Hindlimb muscle (tissue), 1 donor: ENCODE results near the gene SLC9A9. TPM values are rescaled to one million over a fixed set of nuclear protein-coding genes. Genes with fewer than 3 reads are reported as not detected.
A peak's percentile ranks its signal among the peaks of the same experiment; 100 is the strongest.
"Not testable (repeated sequence)": the region's sequence is repeated elsewhere in the genome, so short reads cannot be mapped to it uniquely, and the experiment has no call there.

Experiments used
- DNase-seq: peaks from one replicate; pipeline ENCODE4 v3.0.0-alpha.2; 2013
- polyA plus RNA-seq: library from polyadenylated mRNA; unstranded; fragments of 120-200 nt; gene quantifications from one replicate; pipeline ENCODE4 v1.2.1, GENCODE V29; 2013; ENCODE audit not compliant: insufficient read length

The SLC9A9 gene
- polyA plus RNA-seq, 1 donor: 14.0 TPM

DNA sequence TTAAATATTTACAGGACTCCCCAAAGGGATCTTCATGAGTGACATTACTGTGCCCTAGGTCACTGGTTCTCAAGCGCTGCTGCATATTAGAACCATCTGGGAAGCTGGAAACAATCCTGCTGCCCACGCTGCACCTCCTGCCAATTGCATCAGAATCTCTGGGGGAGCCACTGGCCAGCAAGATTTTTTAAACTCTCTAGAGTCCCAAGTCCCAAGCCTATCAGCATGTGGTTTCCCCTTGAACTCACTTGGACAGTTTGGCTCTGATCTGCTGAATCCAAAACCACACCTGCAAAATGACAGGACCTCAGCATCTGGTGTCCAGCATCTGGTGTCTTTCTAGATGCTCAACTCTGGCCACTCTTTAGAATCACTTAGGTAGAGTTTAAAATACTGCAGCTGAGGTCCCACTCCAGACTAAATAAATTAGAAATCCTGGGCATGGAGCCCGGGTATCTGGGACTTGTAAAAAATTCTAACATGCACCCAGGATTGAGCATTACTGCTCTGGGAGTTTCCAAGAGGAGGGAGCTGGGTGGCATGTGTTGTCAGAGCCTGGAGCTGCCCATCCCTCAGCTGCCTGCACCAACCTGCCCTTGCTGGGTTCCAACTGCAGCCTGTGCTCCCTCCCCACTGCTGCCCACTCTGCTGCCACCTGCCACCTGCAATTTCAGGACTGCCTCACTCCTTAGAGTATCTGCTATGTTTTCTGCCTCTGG is 311.3 kb downstream of the SLC9A9 start:
- DNase-seq: no peak

DNA sequence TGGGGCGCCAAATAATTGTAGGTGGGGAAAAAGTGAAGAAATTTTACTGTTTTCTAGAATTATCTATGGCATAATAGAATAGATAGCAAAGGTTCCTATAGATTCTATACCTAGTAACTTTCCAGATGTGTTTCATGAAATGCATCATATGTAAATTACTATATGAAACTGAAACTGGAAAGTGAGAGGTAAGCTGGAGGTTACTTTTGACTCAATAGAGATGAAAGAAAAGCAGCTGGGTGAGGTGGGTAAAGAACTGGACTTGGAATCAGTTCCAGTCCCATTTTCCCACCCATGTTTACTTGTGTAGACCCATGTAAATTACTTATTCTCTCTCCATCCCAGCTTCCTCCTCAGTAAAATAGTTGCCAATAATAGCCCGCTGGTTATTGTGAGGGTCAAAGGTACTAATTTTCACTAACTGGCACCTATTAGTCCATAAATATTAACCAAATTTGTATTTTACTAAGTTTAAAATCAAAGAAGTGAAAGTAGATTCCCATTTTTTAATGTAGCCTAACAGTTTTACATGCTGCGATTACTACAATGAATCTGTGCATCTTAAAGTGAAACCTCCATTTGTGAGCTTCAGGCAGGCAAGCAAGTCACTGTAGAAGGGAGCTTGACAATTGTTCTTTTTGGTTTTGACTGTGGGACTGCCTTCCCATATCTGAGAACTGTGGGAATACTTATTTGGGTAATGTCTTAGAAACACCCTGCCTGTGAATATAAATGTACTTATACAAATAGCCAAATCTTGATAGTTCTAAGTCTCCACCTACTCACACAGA is 312.1 kb downstream of the SLC9A9 start:
- DNase-seq: no peak

GRCh38 chr3:143533391-143533790 is 314.9 kb downstream of the SLC9A9 start:
- DNase-seq: no peak

DNA sequence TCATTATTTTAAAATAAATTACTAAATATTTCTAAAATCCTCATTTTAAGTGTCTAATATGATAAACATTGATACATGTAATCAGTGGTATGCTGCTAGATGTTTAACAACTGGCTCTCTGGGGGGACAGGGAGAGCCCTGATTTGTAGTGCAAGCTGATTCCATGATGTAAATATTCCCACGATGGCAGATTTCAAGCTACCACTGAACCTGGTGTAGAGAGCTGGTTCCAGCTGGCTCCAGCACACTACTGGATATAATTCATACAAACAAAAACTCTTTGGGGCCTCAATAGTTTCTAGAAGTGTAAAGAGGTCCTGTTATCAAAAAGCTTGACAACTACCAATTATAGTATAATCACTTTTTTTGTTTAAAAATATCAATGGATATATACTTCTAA is 316.2 kb downstream of the SLC9A9 start:
- DNase-seq: no peak

- DNase-seq: no peak
These were observed 317.2 kb downstream of the SLC9A9 start for GRCh38 chr3:143531101-143531500.

GRCh38 chr3:143529798-143530197 is 318.5 kb downstream of the SLC9A9 start:
- DNase-seq: no peak

DNA sequence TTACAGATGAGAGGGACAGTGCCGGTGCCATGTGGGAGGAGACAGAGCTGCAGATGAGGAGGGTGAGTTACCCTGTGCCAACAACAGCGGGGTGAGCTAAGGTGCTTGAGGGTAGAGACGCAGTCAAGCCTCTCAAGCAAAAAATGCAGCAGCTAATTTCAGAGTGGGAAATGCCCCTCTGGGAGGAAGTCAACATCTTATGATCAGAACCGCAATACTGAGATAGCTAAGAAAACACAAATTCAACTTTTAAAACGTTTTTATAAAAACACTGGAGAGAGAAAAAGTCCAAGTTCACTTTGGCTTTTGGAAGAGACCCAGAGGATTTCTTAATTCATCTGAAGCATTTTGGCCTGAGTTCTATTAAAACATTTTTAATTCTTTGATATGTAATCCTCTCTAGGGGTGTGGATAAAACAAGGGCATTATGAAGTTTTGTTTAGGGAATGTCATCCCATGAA is 319.2 kb downstream of the SLC9A9 start:
- DNase-seq: no peak

GRCh38 chr3:143526011-143526545 is 322.2 kb downstream of the SLC9A9 start:
- DNase-seq: no peak

- DNase-seq: no peak
These were observed 322.9 kb downstream of the SLC9A9 start for GRCh38 chr3:143525408-143525807.

DNA sequence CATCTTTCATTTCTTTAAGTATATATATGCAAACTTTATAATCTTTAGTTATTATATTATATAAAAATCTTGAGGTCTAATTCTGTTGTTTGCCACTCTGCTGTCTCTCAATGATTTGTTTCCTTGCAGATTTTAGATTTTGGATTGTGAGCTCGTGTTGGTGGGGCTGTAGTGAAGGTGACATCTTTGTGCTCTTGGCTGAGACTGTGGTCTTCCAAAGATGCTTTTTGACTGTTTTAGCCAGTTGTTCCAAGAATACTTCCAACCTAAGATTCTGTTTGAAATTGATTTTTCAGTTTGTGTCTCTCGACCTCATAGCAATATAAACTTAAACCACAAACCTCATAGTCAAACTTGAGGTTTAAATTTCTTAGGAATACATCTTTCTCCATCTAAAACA is 326.5 kb downstream of the SLC9A9 start:
- DNase-seq: no peak

- not testable (repeated sequence) for DNase-seq
These were observed 331.1 kb downstream of the SLC9A9 start for GRCh38 chr3:143517131-143517530.

DNA sequence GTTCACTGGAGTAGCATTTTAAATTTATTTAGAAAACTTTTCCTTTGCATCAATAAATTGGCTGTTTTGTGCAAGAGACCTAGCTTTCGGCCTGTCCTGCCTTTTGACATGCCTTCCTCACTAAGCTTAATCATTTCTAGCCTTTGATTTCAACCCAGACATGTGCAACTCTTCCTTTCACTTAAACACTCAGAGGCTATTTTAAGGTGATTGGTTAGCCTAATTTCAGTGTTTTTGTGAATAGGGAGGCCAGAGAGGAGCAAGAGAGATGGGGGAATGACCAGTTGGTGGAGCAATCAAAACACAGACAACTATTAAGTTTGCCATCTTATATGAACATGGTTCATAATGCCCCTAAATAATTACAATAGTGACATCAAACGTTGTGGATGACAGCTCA is 333.4 kb downstream of the SLC9A9 start:
- DNase-seq: no peak

DNA sequence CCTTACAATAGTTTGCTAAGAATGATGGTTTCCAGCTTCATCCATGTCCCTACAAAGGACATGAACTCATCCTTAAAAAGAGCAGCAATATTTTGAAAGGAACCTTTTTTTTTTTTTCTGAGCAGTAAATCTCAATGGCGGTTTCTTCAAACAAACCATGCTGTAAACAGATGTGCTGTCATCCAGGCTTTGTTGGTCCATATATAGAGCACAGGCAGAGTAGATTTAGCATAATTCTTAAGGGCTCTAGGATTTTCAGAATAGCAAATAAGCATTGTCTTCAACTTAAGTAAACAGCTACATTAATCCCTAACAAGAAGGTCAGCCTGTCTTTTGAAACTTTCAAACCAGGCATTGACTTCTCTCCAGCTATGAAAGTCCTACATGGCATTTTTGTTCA is 334.2 kb downstream of the SLC9A9 start:
- no peak for DNase-seq

GRCh38 chr3:143511174-143511879 is 336.9 kb downstream of the SLC9A9 start:
- DNase-seq: no peak

GRCh38 chr3:143510601-143511000 is 337.7 kb downstream of the SLC9A9 start:
- DNase-seq: no peak

- no peak for DNase-seq
These were observed 340.3 kb downstream of the SLC9A9 start for GRCh38 chr3:143507735-143508580.

GRCh38 chr3:143506190-143506589 is 342.1 kb downstream of the SLC9A9 start:
- no peak for DNase-seq

- DNase-seq: no peak
These were observed 344.9 kb downstream of the SLC9A9 start for GRCh38 chr3:143503325-143503885.

GRCh38 chr3:143502081-143502480 is 346.2 kb downstream of the SLC9A9 start:
- DNase-seq: peak; percentile 2

GRCh38 chr3:143497382-143497781 is 350.9 kb downstream of the SLC9A9 start:
- no peak for DNase-seq

DNA sequence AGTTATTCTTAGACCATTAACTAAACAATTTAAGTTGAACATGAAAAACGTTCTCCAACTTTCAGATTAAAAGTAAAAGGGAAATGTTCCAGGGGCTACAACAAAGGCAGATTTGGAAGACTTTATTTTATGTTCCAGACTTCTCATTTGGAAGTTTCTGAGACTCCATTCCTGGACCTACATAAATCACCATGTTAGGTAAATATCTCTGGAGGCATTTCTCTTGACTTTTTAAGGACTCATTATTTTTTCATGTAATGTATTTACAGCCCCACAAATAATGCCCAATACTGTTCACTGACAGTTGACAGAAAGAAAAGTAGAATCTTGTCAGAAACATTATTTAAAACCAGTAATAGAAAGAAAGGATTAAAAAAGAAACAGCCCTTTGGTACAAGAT is 352.1 kb downstream of the SLC9A9 start:
- DNase-seq: no peak

GRCh38 chr3:143495527-143495926 is 352.7 kb downstream of the SLC9A9 start:
- no peak for DNase-seq
